ENCODE measurements around the gene LMF1.

GRCh38 chr16:989354-989814 lies 18.6 kb upstream of the LMF1 start:
- TF ChIP-seq FOS (IDR thresholded peaks at IDR 0.05; ENCODE audit: low read depth, low read length) (no peak), CTCF (conservative IDR thresholded peaks at IDR 0.05; ENCODE audit: low read depth, low read length) (no peak), RAD21 (IDR thresholded peaks at IDR 0.05; ENCODE audit: low read length) (no peak), SMC3 (IDR thresholded peaks at IDR 0.05; ENCODE audit: low read depth, low read length) (no peak), MAZ (IDR thresholded peaks at IDR 0.05; ENCODE audit: borderline replicate concordance, low read depth, low read length) (no peak), NFE2L2 (IDR thresholded peaks at IDR 0.05; ENCODE audit: low read depth, low read length) (no peak), RCOR1 (IDR thresholded peaks at IDR 0.05; ENCODE audit: insufficient replicate concordance, low read length) (no peak), CHD1 (IDR thresholded peaks at IDR 0.05; ENCODE audit: low read depth, low read length) (no peak), POLR2A (IDR thresholded peaks at IDR 0.05; ENCODE audit: low read depth, low read length) (no peak), ELK1 (IDR thresholded peaks at IDR 0.05; ENCODE audit: borderline replicate concordance, low read depth, low read length) (no peak), RFX5 (IDR thresholded peaks at IDR 0.05; ENCODE audit: low read depth, low read length) (no peak), MAFK (IDR thresholded peaks at IDR 0.05; ENCODE audit: low read depth, low read length) (no peak)
